Stimulated activated CD4-positive, alpha-beta T cell treated with anti-CD3 and anti-CD28 coated beads, Interleukin-4, amount 100 ng/mL, for 1 hour (primary cell): ENCODE data around the gene DLG4.

ENCODE experiments used
- DNase-seq: peaks from one replicate; pipeline ENCODE4 v3.0.0-alpha.2; 2020

Gene DLG4

GRCh38 chr17:7226721-7227710 lies 7.4 kb upstream of the DLG4 start:
- DNase-seq: no peak

- DNase-seq: no peak
Measured at GRCh38 chr17:7225711-7226331, 6.2 kb upstream of the DLG4 start.

GRCh38 chr17:7224661-7225111 lies 5.0 kb upstream of the DLG4 start:
- DNase-seq: no peak

GRCh38 chr17:7224110-7224509 lies 4.5 kb upstream of the DLG4 start:
- DNase-seq: no peak

DNA sequence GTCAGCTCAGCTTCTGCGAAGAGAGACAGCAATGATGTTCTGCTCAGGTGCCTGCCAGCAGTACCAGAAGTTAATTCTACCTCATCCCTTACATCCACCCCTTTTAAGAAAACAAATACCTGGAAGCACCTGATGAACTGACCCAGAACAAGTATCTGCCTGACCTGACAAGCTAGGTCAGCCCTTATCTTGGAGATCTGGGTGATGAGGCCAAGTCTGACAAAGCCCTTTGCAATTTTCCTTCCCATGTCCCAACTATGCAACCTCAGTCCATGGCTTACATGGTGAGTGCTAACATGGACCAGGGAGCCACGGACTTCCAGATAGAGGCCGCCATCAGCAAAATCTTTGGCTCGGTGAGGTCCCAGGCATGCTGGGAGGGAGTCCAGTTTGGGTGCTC lies 3.7 kb upstream of the DLG4 start:
- no peak for DNase-seq

DNA sequence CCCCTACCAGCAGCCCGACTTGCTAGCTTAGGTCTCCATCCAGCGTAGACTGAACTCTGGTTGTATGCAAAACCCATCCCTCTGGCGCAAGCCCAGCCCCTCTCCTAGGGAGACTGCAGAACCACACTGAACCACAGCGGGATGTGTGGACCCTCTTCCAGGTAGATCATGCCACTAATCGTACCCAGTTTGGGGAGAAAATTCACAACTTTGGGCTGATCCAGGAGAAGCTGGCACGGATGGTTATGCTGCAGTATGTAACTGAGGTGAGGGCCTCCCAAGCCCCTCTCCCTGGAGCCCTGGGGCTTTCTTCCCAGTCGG lies 3.3 kb upstream of the DLG4 start:
- no peak for DNase-seq

DNA sequence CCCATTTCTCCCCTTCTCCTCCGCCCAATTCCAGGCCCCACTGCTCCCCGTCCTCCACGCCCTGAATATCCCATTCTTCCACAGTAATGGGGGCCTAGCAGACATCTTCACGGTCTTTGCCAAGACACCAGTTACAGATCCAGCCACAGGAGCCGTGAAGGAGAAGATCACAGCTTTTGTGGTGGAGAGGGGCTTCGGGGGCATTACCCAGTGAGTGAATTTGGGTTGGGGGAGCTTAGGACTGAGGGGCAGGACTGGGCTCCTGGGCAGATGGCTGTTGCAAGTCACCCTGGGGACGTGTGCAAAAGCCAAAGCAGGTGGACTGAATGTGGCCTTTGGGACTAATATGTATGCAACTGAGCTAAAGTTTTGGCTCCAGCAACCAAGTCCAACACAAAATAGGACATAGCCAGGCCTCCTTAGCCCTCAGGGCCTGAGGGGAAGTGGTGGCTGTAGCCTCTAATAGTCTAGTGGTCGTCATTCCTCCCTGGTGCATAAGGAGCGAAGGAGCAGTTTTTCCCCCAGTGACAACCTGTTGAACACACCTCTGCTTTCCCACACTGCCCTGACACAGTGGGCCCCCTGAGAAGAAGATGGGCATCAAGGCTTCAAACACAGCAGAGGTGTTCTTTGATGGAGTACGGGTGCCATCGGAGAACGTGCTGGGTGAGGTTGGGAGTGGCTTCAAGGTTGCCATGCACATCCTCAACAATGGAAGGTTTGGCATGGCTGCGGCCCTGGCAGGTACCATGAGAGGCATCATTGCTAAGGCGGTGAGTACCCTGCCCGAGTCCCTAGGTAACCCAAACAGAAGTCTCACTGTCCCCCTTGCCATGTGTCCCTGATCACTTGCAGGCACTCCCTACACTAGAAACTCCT lies 2.7 kb upstream of the DLG4 start:
- DNase-seq: no peak

GRCh38 chr17:7221278-7222092 lies 1.8 kb upstream of the DLG4 start:
- no peak for DNase-seq

GRCh38 chr17:7220593-7221277 lies 1.1 kb upstream of the DLG4 start:
- peak; percentile 55 for DNase-seq

GRCh38 chr17:7219229-7219811 lies 316 bp downstream of the DLG4 start:
- no peak for DNase-seq

DNA sequence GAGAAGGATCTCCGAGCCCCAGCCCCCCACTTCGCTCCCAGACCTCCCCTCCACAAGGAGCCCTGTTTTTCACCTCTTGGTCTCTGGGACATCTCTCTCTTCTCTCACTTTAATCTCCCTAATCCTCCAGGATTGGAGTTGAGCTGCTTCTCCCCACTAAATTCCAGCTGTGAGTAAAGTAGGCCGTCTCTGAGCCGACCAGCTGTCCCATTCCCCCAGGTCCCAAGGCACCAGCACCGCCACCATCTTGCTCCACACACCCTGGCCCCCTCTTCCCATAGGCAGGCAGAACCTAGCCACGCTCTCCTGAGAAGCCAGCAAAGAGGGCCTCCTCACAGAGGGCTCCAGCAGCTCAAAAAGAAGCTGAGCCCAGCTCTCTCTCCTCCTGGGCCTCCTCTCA lies 878 bp downstream of the DLG4 start:
- no peak for DNase-seq

GRCh38 chr17:7218166-7218565 lies 1.5 kb downstream of the DLG4 start:
- no peak for DNase-seq

DNA sequence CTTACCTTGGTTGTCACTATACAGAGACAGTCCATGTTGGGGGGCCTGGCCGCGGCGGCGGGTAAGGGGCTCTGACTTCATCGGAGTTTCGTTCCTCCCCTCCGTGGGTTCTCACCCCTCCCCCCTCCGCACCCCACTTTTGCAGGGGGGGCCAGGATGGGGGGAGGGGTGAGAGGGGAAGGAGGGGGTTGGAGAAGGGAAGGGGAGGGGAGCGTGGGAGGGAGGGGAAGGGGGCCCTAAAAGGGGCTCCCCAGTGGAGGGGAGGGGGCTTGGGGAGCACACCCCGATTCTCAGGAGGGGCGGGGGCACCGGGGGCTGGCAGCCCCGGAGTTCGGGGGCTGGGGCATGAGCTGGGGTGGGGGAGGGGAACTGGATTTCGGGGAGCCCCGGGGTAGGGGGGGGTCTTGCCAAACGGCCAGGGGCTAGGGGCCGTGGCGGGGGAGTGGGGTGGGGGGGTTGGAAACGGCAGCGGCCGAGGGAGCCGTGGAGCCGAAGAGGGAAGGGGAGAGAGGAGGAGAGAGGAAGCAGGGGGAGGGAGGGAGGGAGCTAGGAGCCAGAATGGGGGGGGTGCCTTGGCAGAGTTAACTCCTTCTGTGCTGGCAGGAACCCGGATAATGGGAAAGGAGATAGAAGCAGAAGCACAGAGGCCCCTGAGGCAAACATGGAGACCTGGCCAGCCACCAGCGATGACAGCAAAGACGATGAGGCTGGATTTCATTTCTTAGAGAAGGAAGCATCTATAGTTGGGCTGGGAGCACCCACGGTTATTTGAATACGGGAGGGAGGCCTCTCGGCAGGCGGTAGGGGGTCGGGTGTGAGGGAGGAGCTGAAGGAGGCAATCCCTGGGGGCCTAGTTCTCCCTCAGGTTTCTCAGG lies 2.3 kb downstream of the DLG4 start:
- no peak for DNase-seq

- no peak for DNase-seq
Measured at GRCh38 chr17:7216242-7217112, 3.2 kb downstream of the DLG4 start.

DNA sequence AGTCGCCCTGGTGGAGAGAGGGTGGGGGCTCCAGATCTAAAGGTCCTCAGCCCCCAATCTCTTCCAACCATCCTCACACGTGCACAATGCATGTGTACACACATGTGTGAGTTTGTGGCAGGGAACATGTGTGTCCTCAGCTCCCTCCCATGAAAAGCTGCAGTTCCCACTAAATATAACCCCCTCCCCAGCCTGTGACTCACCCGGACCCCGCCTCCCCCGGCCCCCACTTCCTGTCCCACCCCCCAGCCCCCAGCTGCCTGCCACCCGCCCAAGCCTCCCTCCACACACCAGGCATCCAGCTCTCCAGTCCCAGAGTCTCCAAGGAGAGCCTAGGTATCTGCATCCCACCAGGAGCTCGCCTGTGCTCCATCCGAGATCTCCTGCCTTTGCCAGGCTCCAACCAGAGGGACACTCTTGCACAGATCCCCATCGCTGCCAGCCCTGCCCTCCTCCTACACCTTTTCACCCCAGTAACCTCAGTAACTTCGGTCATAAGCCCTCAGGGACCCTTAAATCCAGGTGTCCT lies 3.9 kb downstream of the DLG4 start:
- no peak for DNase-seq

- no peak for DNase-seq
Measured at GRCh38 chr17:7215136-7215638, 4.4 kb downstream of the DLG4 start.

DNA sequence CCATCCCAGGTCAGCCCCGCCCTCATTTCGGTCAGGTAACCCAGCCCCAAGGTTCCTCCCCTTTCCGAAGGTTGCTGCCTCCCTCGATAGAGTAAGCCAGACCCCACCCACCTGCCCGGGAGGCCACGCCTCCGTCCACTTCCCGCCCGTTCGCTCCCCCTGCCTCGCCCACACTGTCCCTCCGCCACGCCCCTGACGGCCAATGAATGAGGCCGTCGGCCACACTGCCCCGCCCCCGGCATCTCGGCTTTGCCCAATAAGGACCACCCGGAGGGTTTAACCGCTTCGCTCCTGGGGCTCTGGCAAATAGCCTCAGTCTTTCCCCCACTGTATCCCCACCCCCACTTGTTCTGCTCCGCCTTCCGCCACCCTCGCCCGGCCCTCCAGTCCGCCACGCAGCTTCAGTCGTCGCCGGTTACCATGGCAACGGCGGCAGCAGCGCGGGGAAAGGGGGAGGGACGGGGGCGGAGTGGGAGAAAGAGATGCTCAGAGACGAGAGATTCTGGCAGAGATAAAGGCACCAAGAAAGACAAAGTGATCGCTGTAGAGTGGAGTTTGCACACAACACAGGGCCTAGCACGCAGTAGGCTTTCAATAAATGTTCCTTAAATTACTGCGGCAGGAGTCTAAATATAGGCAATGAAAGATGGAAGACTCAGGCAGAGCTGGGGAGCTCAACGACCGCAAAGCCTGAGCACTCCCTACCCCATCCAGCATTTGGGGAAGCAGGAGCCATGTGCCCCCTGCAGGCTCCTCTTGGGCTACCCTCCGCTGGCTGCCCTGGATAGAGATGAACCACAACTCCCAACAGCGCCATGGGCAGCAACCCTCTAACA lies 5.1 kb downstream of the DLG4 start:
- peak; percentile 100 for DNase-seq

- no peak for DNase-seq
Measured at GRCh38 chr17:7213895-7214299, 5.7 kb downstream of the DLG4 start.
